Fibroblast of lung (primary cell): ENCODE results near the gene TMEM131L. TPM values are rescaled to one million over a fixed set of nuclear protein-coding genes. Genes with fewer than 3 reads are reported as not detected.

Source experiments
- DNase-seq, 2 donors: peaks; one replicate each; pipeline versions ENCODE4 v3.0.0 to v3.0.0-alpha.2; 2010; ENCODE audit warnings: low read depth in 2 of 2
- H2AFZ ChIP-seq: 2 replicates; pipeline ENCODE4 v1.5.1; 2012; ENCODE audit warnings: low read length, control low read depth, inconsistent platforms
- H3K27ac ChIP-seq: 2 replicates; pipeline ENCODE4 v1.5.1; 2011; ENCODE audit warnings: low read length, control low read depth; ENCODE audit not compliant: insufficient read depth
- H3K27me3 ChIP-seq: 2 replicates; pipeline ENCODE4 v1.5.1; 2011; ENCODE audit warnings: mild to moderate bottlenecking, low read length; ENCODE audit not compliant: control insufficient read depth, insufficient read depth
- H3K36me3 ChIP-seq: 2 replicates; pipeline ENCODE4 v1.5.1; 2011; ENCODE audit warnings: low read length; ENCODE audit not compliant: control insufficient read depth, insufficient read depth
- H3K4me1 ChIP-seq: 2 replicates; pipeline ENCODE4 v1.5.1; 2011; ENCODE audit warnings: low read length; ENCODE audit not compliant: control insufficient read depth, insufficient read depth; ENCODE audit errors: extremely low read depth
- H3K4me2 ChIP-seq: 2 replicates; pipeline ENCODE4 v1.5.1; 2011; ENCODE audit warnings: low read length, control low read depth; ENCODE audit not compliant: insufficient read depth; ENCODE audit errors: extremely low read depth
- H3K4me3 ChIP-seq, 4 experiments: fragments of 200-600 bp in 1 of 4; sonication (generic) in 1 of 4; replicated peaks in 1 of 4; 2 replicates each; pipeline ENCODE4 v1.5.1; 2011 to 2016; ENCODE audit warnings: low read length in 4 of 4, low read depth in 3 of 4, mild to moderate bottlenecking in 3 of 4, control low read depth in 2 of 4, inconsistent platforms in 1 of 4, mixed read lengths in 1 of 4; ENCODE audit not compliant: insufficient read depth in 1 of 4; ENCODE audit errors: control extremely low read depth in 1 of 4
- H3K79me2 ChIP-seq: 2 replicates; pipeline ENCODE4 v1.5.1; 2012; ENCODE audit warnings: mild to moderate bottlenecking, low read length, inconsistent platforms; ENCODE audit not compliant: control insufficient read depth, insufficient read depth
- H3K9ac ChIP-seq: 2 replicates; pipeline ENCODE4 v1.5.1; 2011; ENCODE audit warnings: mild to moderate bottlenecking, low read length, control low read depth; ENCODE audit not compliant: insufficient read depth
- H3K9me3 ChIP-seq: 2 replicates; pipeline ENCODE4 v1.5.1; 2012; ENCODE audit warnings: low read depth, low read length; ENCODE audit not compliant: control insufficient read depth, insufficient read depth
- H4K20me1 ChIP-seq: 2 replicates; pipeline ENCODE4 v1.5.1; 2011; ENCODE audit warnings: low read length; ENCODE audit not compliant: control insufficient read depth, insufficient read depth; ENCODE audit errors: extremely low read depth
- EZH2 ChIP-seq: IDR thresholded peaks from 2 replicates; pipeline ENCODE4 v1.5.1; 2012; ENCODE audit warnings: low read length, control low read depth, mild to moderate bottlenecking; ENCODE audit errors: missing control alignments
- polyA plus RNA-seq, 2 donors: library from polyadenylated mRNA; depleted of rRNA in 1 of 2; stranded (reverse) in 1 of 2; unstranded in 1 of 2; fragments of >200 nt; gene quantifications; 2 replicates each; pipeline ENCODE4 v1.2.1, GENCODE V29; 2011 to 2012; ENCODE audit warnings: missing spikeins in 1 of 2
- total RNA-seq: library from RNA; depleted of rRNA; stranded (reverse); fragments of >200 nt; gene quantifications from 2 replicates; pipeline ENCODE4 v1.2.1, GENCODE V29; 2014
- TF ChIP-seq, protein P1 (sequence below), 2 donors: IDR thresholded peaks in 1 of 2; conservative IDR thresholded peaks in 1 of 2; 1 replicate in 1 of 2; 2 replicates in 1 of 2; pipeline ENCODE4 v1.5.1; 2011 to 2012; ENCODE audit warnings: low read length in 2 of 2, control low read depth in 1 of 2, inconsistent platforms in 1 of 2, low read depth in 1 of 2, mild to moderate bottlenecking in 1 of 2

TMEM131L gene
- total and polyA plus RNA-seq, 2 donors (not counting 1 experiment from before 2014, with no cell fraction given) = 7.7 to 15.0 TPM

DNA sequence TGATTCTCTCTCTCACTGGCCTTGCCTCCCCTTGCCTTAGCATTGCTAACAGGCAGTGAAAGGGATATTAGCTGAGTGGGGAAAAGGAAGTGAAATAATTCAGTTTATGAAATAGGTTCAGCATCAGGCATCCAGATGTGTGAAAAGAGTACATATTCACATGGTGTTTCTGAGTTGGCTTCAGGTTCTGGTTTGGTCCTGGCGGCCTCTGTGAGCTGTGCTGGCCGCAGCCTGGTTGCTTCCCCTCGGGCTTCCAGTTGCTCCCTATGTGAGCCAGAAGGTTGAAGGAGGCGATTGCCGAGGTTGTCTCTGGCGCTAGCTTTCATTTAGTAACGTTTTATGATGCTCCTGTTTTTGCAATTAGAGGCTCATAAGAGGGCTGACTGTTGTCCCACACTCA lies 118.9 kb downstream of the TMEM131L start:
- H2AFZ ChIP-seq = no peak overlapping the region

DNA sequence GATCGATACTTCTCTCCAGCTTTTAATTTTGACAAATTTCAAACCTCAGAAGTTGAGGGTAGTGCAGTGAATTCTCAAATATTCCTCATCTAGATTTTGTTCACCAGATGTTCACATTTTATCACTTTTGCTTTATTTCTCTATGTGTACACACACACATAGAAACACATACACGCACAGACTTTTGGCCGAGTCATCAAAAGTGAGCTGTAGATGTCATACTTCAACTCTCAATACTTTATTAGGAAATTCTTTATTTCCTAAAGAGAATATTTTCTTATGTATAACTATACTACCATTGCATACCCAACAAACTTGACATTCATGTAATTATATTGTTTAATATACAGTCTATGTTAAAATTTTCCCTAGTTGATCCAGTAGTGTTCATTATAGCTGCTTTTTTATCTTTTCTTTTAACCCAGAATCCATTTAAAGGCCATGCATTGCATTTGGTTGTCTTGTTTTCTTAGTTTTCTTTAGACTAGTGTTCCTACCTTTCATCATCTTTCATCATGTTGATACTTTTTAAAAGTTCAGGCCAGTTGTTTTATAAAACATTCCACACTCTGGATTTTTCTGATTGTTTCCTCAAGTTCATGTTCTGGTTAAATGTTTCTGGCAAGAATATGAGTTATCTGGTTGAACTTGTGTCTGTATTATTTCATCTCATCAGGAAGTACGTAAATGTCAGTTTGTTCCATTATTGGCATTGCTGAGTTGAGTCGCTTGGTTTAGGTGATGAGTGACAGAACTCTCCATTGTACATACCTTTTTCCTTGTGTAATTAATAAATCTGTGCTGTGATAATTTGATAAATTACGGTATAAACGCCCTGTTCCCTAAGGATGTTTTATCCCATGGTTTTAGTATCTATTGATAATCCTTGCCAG lies 123.8 kb downstream of the TMEM131L start:
- no peaks in the 10 kb centered on the region for H3K27me3 ChIP-seq
- H3K9ac ChIP-seq = no peak overlapping the region
- H3K4me1 ChIP-seq = no peaks in the 10 kb centered on the region
- H3K27ac ChIP-seq = no peak overlapping the region
- H3K4me2 ChIP-seq = no peak overlapping the region
- H3K36me3 ChIP-seq = no peaks in the 10 kb centered on the region
- no peaks in the 10 kb centered on the region for H3K79me2 ChIP-seq
- no peak for DNase-seq
- TF ChIP-seq, protein P1, sequence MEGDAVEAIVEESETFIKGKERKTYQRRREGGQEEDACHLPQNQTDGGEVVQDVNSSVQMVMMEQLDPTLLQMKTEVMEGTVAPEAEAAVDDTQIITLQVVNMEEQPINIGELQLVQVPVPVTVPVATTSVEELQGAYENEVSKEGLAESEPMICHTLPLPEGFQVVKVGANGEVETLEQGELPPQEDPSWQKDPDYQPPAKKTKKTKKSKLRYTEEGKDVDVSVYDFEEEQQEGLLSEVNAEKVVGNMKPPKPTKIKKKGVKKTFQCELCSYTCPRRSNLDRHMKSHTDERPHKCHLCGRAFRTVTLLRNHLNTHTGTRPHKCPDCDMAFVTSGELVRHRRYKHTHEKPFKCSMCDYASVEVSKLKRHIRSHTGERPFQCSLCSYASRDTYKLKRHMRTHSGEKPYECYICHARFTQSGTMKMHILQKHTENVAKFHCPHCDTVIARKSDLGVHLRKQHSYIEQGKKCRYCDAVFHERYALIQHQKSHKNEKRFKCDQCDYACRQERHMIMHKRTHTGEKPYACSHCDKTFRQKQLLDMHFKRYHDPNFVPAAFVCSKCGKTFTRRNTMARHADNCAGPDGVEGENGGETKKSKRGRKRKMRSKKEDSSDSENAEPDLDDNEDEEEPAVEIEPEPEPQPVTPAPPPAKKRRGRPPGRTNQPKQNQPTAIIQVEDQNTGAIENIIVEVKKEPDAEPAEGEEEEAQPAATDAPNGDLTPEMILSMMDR (conservative IDR thresholded peaks at IDR 0.05 in 1 of 2, IDR thresholded peaks at IDR 0.05 in 1 of 2; ENCODE audit: low read depth in 1 of 2, low read length in 2 of 2) = no peak
- H3K9me3 ChIP-seq = no peaks in the 10 kb centered on the region
- no peak overlapping the region for H2AFZ ChIP-seq
- H4K20me1 ChIP-seq = no peaks in the 10 kb centered on the region
- no peak overlapping the region for H3K4me3 ChIP-seq

More for the DNA sequence above, 118.9 kb downstream of the TMEM131L start:
- Histone ChIP-seq H3K4me2 (no peak overlapping the region), H3K4me1 (no peaks in the 10 kb centered on the region), H3K27me3 (no peaks in the 10 kb centered on the region), H3K4me3 (no peak overlapping the region), H3K27ac (no peak overlapping the region), H4K20me1 (no peaks in the 10 kb centered on the region), H3K9me3 (no peaks in the 10 kb centered on the region), H3K36me3 (no peaks in the 10 kb centered on the region), H3K79me2 (no peaks in the 10 kb centered on the region), H3K9ac (no peak overlapping the region)
- DNase-seq = no peak
- TF ChIP-seq, protein P1 (conservative IDR thresholded peaks at IDR 0.05 in 1 of 2, IDR thresholded peaks at IDR 0.05 in 1 of 2; ENCODE audit: low read depth in 1 of 2, low read length in 2 of 2) = no peak
- no peak for TF ChIP-seq EZH2

- no peak overlapping the region for H3K9ac ChIP-seq
- DNase-seq = no peak
- TF ChIP-seq, protein P1 (conservative IDR thresholded peaks at IDR 0.05 in 1 of 2, IDR thresholded peaks at IDR 0.05 in 1 of 2; ENCODE audit: low read depth in 1 of 2, low read length in 2 of 2) = no peak
- no peak for TF ChIP-seq EZH2
- no peaks in the 10 kb centered on the region for H3K79me2 ChIP-seq
- no peaks in the 10 kb centered on the region for H4K20me1 ChIP-seq
- no peak overlapping the region for H3K27ac ChIP-seq
- no peaks in the 10 kb centered on the region for H3K27me3 ChIP-seq
- no peaks in the 10 kb centered on the region for H3K4me1 ChIP-seq
- no peak overlapping the region for H3K4me2 ChIP-seq
- no peaks in the 10 kb centered on the region for H3K9me3 ChIP-seq
- no peak overlapping the region for H2AFZ ChIP-seq
- H3K4me3 ChIP-seq = no peak overlapping the region
- no peaks in the 10 kb centered on the region for H3K36me3 ChIP-seq
Observed at GRCh38 chr4:153591441-153591840, 125.3 kb downstream of the TMEM131L start.
